Sigmoid colon (tissue), 7 donors: ENCODE results near the gene B3GALNT2. TPM values are rescaled to one million over a fixed set of nuclear protein-coding genes. Genes with fewer than 3 reads are reported as not detected.
"Not testable (repeated sequence)": the region's sequence is repeated elsewhere in the genome, so short reads cannot be mapped to it uniquely, and the experiment has no call there.

Experiments
- DNase-seq: peaks from one replicate; pipeline ENCODE4 v3.0.0-alpha.2; 2019
- H3K27ac ChIP-seq, 4 donors: fragments of 200-600 bp; sonication (generic); one replicate each; pipeline ENCODE4 v1.5.1; 2016 to 2019; ENCODE audit warnings: mild to moderate bottlenecking in 1 of 4
- H3K27me3 ChIP-seq, 3 donors: fragments of 200-600 bp; sonication (generic); one replicate each; pipeline ENCODE4 v1.5.1; 2019; ENCODE audit warnings: mild to moderate bottlenecking in 1 of 3
- H3K36me3 ChIP-seq, 4 donors: fragments of 200-600 bp; sonication (generic); one replicate each; pipeline ENCODE4 v1.5.1; 2016 to 2019
- H3K4me1 ChIP-seq, 4 donors: fragments of 200-600 bp; sonication (generic); one replicate each; pipeline ENCODE4 v1.5.1; 2017 to 2019
- H3K4me3 ChIP-seq, 4 donors: fragments of 200-600 bp; sonication (generic); one replicate each; pipeline ENCODE4 v1.5.1; 2017 to 2019; ENCODE audit warnings: mild to moderate bottlenecking in 2 of 4, moderate library complexity in 1 of 4
- H3K9me3 ChIP-seq, 4 donors: fragments of 200-600 bp in 3 of 4; sonication (generic) in 3 of 4; one replicate each; pipeline versions ENCODE4 v1.5.1 to v1.6.1; 2013 to 2019
- EP300 ChIP-seq, 4 donors: sonication (generic); formaldehyde crosslinking; IDR thresholded peaks; one replicate each; pipeline ENCODE4 v1.6.1; 2017; ENCODE audit warnings: antibody characterized with exemption in 4 of 4
- POLR2A ChIP-seq, 2 donors: fragments of 450-650 bp; IDR thresholded peaks; one replicate each; pipeline ENCODE4 v1.6.1; 2016; ENCODE audit warnings: antibody characterized with exemption in 2 of 2, mild to moderate bottlenecking in 2 of 2, moderate library complexity in 2 of 2
- POLR2AphosphoS5 ChIP-seq, 4 donors: sonication (generic); formaldehyde crosslinking; IDR thresholded peaks; one replicate each; pipeline ENCODE4 v1.6.1; 2017; ENCODE audit warnings: antibody characterized with exemption in 4 of 4
- WGBS, 2 donors: extraction: QIAGEN DNeasy Blood & Tissue Kit; methylation state at CpG; one replicate each; pipeline ENCODE4 v1.1.7; 2013; 5-methylcytosine and 5-hydroxymethylcytosine counted together
- intact Hi-C: fragments of 100-400 bp; cut with DNase I; formaldehyde crosslinking; loops from one replicate; pipeline ENCODE4 v1.15.1; 2023
- polyA plus RNA-seq, 3 donors: library from polyadenylated mRNA; stranded (reverse); fragments of 200-250 nt; gene quantifications; one replicate each; pipeline ENCODE4 v1.2.3, GENCODE V29; 2013
- total RNA-seq, 4 donors: library from RNA; depleted of rRNA; stranded (reverse); fragments of >200 nt; gene quantifications; one replicate each; pipeline ENCODE4 v1.1.0, GENCODE V29; 2016
- TF ChIP-seq, protein P1 (sequence below), 4 experiments: fragments of 450-650 bp in 3 of 4; fragments of 200-600 bp in 1 of 4; IDR thresholded peaks; one replicate each; pipeline ENCODE4 v1.5.1; 2016 to 2019; ENCODE audit warnings: antibody characterized with exemption in 4 of 4, mild to moderate bottlenecking in 3 of 4, moderate library complexity in 2 of 4
- donor health status: healthy with polysubstance abuse.
- donor health status: Bipolar disorder and iron deficiency.
- donor health status: healthy.

B3GALNT2 gene
- total and polyA plus RNA-seq, 7 donors: 1.8 to 58.7 (median 38.5) TPM

DNA sequence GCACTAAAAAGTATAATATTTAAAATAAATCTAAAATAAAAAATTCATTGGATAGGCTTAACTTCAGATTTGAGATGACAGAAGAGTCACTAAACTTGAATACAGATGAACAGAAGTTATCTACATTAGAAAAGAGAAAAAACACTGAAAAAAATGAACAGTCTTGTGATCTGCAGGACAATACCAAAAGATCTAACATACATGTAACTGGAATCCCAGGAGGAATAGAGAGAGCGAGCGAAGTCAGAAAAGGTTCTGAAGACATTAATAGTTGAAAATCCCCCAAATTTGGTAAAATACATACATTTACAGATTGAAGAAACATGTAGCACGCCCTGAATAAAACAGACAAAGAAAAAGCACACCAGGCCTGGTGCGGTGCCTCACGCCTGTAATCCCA lies 21.2 kb downstream of the B3GALNT2 start:
- WGBS, 2 donors: 96 to 99% methylated on average over 5 of the region's 5 CpGs
- intact Hi-C loops: no loop called here
- Histone ChIP-seq H3K27ac (no peak overlapping the region), H3K36me3 (peaks cover 0 to 73% (median 34%) of the 10 kb centered on the region in 4 donors), H3K9me3 (no peaks in the 10 kb centered on the region), H3K4me1 (no peaks in the 10 kb centered on the region), H3K27me3 (no peaks in the 10 kb centered on the region), H3K4me3 (no peak overlapping the region)
- DNase-seq: no peak
- no peak for TF ChIP-seq POLR2AphosphoS5 (IDR thresholded peaks at IDR 0.05)
- TF ChIP-seq, protein P1, sequence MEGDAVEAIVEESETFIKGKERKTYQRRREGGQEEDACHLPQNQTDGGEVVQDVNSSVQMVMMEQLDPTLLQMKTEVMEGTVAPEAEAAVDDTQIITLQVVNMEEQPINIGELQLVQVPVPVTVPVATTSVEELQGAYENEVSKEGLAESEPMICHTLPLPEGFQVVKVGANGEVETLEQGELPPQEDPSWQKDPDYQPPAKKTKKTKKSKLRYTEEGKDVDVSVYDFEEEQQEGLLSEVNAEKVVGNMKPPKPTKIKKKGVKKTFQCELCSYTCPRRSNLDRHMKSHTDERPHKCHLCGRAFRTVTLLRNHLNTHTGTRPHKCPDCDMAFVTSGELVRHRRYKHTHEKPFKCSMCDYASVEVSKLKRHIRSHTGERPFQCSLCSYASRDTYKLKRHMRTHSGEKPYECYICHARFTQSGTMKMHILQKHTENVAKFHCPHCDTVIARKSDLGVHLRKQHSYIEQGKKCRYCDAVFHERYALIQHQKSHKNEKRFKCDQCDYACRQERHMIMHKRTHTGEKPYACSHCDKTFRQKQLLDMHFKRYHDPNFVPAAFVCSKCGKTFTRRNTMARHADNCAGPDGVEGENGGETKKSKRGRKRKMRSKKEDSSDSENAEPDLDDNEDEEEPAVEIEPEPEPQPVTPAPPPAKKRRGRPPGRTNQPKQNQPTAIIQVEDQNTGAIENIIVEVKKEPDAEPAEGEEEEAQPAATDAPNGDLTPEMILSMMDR (IDR thresholded peaks at IDR 0.05): no peak
- TF ChIP-seq EP300 (IDR thresholded peaks at IDR 0.05): no peak
- no peak for TF ChIP-seq POLR2A (IDR thresholded peaks at IDR 0.05)

DNA sequence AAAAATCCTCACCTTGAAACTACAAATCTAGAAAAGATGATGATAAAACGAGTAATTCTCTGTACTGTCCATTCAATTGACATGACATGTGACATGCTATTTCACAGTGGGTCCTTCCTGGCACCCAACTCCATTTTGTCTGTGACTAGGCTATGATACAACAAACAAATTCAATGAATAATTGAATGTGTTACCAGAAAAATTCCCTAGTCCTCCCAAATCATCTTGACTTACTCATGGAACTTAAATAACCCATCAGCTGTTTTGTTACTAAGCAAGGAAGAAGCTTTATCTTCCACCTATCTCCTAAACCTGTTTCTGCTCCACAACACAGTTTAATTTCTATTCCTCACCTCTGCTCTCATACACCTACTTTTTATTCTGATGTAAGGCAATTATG lies 30.4 kb downstream of the B3GALNT2 start:
- Histone ChIP-seq H3K27ac (no peak overlapping the region), H3K9me3 (no peaks in the 10 kb centered on the region), H3K27me3 (no peaks in the 10 kb centered on the region), H3K4me1 (no peaks in the 10 kb centered on the region), H3K36me3 (peaks cover 0 to 80% (median 21%) of the 10 kb centered on the region in 4 donors), H3K4me3 (no peak overlapping the region)
- 81 to 94% methylated on average over 1 of the region's 1 CpG for WGBS, 2 donors
- TF ChIP-seq, protein P1 (IDR thresholded peaks at IDR 0.05): no peak
- no peak for TF ChIP-seq POLR2AphosphoS5 (IDR thresholded peaks at IDR 0.05)
- no peak for TF ChIP-seq POLR2A (IDR thresholded peaks at IDR 0.05)
- no peak for TF ChIP-seq EP300 (IDR thresholded peaks at IDR 0.05)
- intact Hi-C loops: no loop called here
- DNase-seq: no peak

DNA sequence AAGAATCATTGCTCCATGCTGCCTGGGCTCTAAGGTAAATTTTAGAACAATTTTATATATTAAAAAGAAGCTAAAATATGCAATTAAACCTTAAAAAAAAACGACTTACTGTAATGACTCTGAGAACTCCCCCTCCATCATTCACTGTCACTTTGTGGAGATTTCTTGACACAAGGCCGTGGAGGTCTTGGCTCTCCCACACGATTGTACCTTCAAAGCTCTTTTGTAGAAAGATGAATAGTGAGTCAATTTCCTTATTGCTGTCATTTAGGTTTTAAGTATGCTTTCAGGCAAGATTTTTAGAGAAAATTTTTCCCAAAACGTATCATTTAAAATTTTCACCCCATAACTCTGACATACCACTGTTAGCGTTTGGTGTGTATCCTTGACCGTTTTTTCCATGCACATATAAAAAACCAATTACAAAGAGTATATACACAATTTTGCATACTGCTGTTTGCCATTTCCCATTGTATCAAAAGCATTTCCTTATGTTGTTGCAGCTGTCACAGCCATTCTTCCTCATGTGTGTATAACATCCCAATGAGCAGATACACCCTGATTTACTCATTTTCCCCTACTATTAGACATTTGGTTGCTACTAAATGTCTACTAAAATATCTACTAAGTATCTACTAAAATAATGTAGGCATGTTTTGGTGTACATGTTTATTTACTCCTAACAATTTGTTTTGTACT lies 33.4 kb downstream of the B3GALNT2 start:
- Histone ChIP-seq H3K9me3 (no peaks in the 10 kb centered on the region), H3K36me3 (peaks cover 0 to 54% (median 7%) of the 10 kb centered on the region in 4 donors), H3K27me3 (no peaks in the 10 kb centered on the region), H3K4me3 (no peak overlapping the region), H3K4me1 (no peaks in the 10 kb centered on the region), H3K27ac (no peak overlapping the region)
- no peak for DNase-seq
- intact Hi-C loops: no loop called here
- no peak for TF ChIP-seq POLR2AphosphoS5 (IDR thresholded peaks at IDR 0.05)
- TF ChIP-seq, protein P1 (IDR thresholded peaks at IDR 0.05): no peak
- no peak for TF ChIP-seq EP300 (IDR thresholded peaks at IDR 0.05)
- TF ChIP-seq POLR2A (IDR thresholded peaks at IDR 0.05): no peak
- 21 to 68% methylated on average over 6 of the region's 6 CpGs for WGBS, 2 donors

DNA sequence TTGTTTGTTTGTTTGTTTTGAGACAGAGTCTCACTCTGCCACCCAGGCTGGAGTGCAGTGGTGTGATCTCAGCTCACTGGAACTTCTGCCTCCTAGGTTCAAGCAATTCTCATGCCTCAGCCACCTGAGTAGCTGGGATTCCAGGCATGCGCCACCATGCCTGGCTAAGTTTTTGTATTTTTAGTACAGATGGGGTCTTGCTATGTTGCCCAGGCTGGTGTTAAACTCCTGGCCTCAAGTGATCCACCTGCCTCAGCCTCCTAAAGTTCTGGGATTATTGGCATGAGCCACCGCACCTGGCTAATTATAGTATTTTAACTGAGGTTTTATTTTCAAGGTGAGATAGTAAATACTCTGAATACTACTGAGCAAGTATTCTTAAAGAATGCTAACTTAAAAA lies 34.4 kb downstream of the B3GALNT2 start:
- intact Hi-C loops, DNase-seq, H3K9me3 ChIP-seq, H3K4me3 ChIP-seq, H3K27me3 ChIP-seq, H3K4me1 ChIP-seq, H3K27ac ChIP-seq: not testable (repeated sequence)
- WGBS, 2 donors: 87 to 96% methylated on average over 2 of the region's 2 CpGs
- peaks cover 0 to 54% (median 4%) of the 10 kb centered on the region in 4 donors for H3K36me3 ChIP-seq

DNA sequence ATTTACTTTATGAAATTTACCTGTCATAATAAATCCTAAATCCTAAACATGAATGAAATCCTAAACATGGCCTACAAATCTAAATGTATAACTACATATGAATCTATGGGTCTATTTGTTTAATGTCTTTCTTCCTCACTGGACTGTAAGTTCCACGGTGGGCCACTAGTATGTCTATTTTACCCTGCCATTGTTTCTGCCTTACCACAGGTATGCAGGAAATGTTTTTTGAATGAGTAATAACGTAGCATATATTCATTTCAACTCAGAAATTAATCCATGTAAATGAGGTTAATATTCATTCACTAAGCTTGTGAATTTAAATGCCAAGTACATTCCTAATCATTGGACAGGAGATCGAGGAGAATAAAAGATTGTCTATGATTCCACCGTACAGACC lies 35.3 kb downstream of the B3GALNT2 start:
- intact Hi-C loops: no loop called here
- no peak for DNase-seq
- WGBS, 2 donors: 74 to 86% methylated on average over 4 of the region's 4 CpGs
- Histone ChIP-seq H3K4me1 (no peaks in the 10 kb centered on the region), H3K9me3 (no peaks in the 10 kb centered on the region), H3K27me3 (no peaks in the 10 kb centered on the region), H3K36me3 (peaks cover 0 to 63% (median 6%) of the 10 kb centered on the region in 4 donors), H3K27ac (no peak overlapping the region), H3K4me3 (no peak overlapping the region)
- TF ChIP-seq, protein P1 (IDR thresholded peaks at IDR 0.05): no peak
- no peak for TF ChIP-seq POLR2A (IDR thresholded peaks at IDR 0.05)
- no peak for TF ChIP-seq EP300 (IDR thresholded peaks at IDR 0.05)
- no peak for TF ChIP-seq POLR2AphosphoS5 (IDR thresholded peaks at IDR 0.05)
